GM10248 (cell line): ENCODE data around the gene SLC25A13.

ENCODE experiments used
- CTCF ChIA-PET: fragments of 300-600 bp; sonication (Branson Sonifier 250); formaldehyde crosslinking; extraction: SDS; loops from one replicate; lab custom pipeline; 2021; ENCODE audit warnings: antibody characterized with exemption; lab: Yijun Ruan, JAX
- POLR2A ChIA-PET: fragments of 350-650 bp; sonication (Branson Sonifier 250); formaldehyde crosslinking; extraction: SDS; loops from one replicate; lab custom pipeline; 2020; ENCODE audit warnings: antibody characterized with exemption; lab: Yijun Ruan, JAX
- DNase-seq: peaks from one replicate; pipeline ENCODE4 v3.0.0; 2012; ENCODE audit errors: extremely low spot score
- CTCF ChIP-seq: IDR thresholded peaks from 2 replicates; pipeline ENCODE4 v1.5.1; 2012; ENCODE audit warnings: mild to moderate bottlenecking, low read depth; ENCODE audit errors: extremely low read depth, missing control alignments, control extremely low read depth

SLC25A13 gene

GRCh38 chr7:96253964-96254363 is 67.9 kb downstream of the SLC25A13 start:
- TF ChIP-seq CTCF = no peak
- DNase-seq = no peak
- CTCF ChIA-PET = no interaction called here
- POLR2A ChIA-PET = no interaction called here

GRCh38 chr7:96253441-96253840 is 68.5 kb downstream of the SLC25A13 start:
- ChIA-PET CTCF (no interaction called here), POLR2A (no interaction called here)
- DNase-seq = no peak
- TF ChIP-seq CTCF = no peak

- CTCF ChIA-PET = no interaction called here
- POLR2A ChIA-PET = no interaction called here
- DNase-seq = no peak
- TF ChIP-seq CTCF = no peak
These were observed 71.0 kb downstream of the SLC25A13 start for GRCh38 chr7:96250776-96251361.

GRCh38 chr7:96248405-96248804 is 73.5 kb downstream of the SLC25A13 start:
- ChIA-PET POLR2A (no interaction called here), CTCF (no interaction called here)
- no peak for DNase-seq
- no peak for TF ChIP-seq CTCF

GRCh38 chr7:96246919-96247318 is 75.0 kb downstream of the SLC25A13 start:
- TF ChIP-seq CTCF = no peak
- ChIA-PET CTCF (interaction anchor here (1.2 kb wide), 1 partner anchor 16 kb away, joined by 4 read pairs; no protein-coding TSS in a partner anchor), POLR2A (no interaction called here)
- DNase-seq = no peak

GRCh38 chr7:96244992-96245292 is 77.0 kb downstream of the SLC25A13 start:
- no peak for DNase-seq
- POLR2A ChIA-PET = no interaction called here
- TF ChIP-seq CTCF = no peak
- CTCF ChIA-PET = interaction anchor here (1.3 kb wide), 1 partner anchor 782 kb away, joined by 3 read pairs; no protein-coding TSS in a partner anchor
